SK-N-SH (cell line): ENCODE results near the gene GALNTL6. TPM values are rescaled to one million over a fixed set of nuclear protein-coding genes. Genes with fewer than 3 reads are reported as not detected.
A peak's percentile ranks its signal among the peaks of the same experiment; 100 is the strongest.

ENCODE experiments used
- CTCF ChIA-PET: fragments of 300-600, 350-600 bp; formaldehyde crosslinking; extraction: SDS; loops from one replicate; lab custom pipeline; 2021; lab: Yijun Ruan, JAX
- POLR2A ChIA-PET: fragments of 350-600 bp; sonication (Branson Sonifier 250); formaldehyde crosslinking; extraction: SDS; loops from one replicate; lab custom pipeline; 2020; ENCODE audit warnings: antibody characterized with exemption, inconsistent platforms; lab: Yijun Ruan, JAX
- DNase-seq: peaks from one replicate; pipeline ENCODE4 v3.0.0; 2012
- H2AFZ ChIP-seq: fragments of 200-600 bp; sonication (generic); 2 replicates; pipeline ENCODE4 v1.8.1; 2016; ENCODE audit warnings: antibody characterized with exemption, mild to moderate bottlenecking, low read depth
- H3F3A ChIP-seq: fragments of 200-600 bp; sonication (generic); replicated peaks from 2 replicates; pipeline ENCODE3; 2016; ENCODE audit warnings: antibody characterized with exemption, mild to moderate bottlenecking; ENCODE audit not compliant: insufficient read depth
- H3K27ac ChIP-seq, 2 experiments: fragments of 200-500 bp in 1 of 2; fragments of 200-600 bp in 1 of 2; sonication (Bioruptor generic) in 1 of 2; sonication (generic), shearing (Covaris generic) in 1 of 2; 2 replicates each; pipeline versions ENCODE4 v1.5.1 to v1.6.1; 2014 to 2016; ENCODE audit warnings: low read depth in 2 of 2, inconsistent platforms in 1 of 2, low read length in 1 of 2, mild to moderate bottlenecking in 1 of 2, mixed read lengths in 1 of 2
- H3K27me3 ChIP-seq: fragments of 200-600 bp; sonication (generic), shearing (Covaris generic); 2 replicates; pipeline ENCODE4 v1.6.1; 2016; ENCODE audit warnings: mixed run types; ENCODE audit not compliant: insufficient read depth
- H3K36me3 ChIP-seq, 2 experiments: fragments of 200-500 bp in 1 of 2; fragments of 200-600 bp in 1 of 2; sonication (Bioruptor generic) in 1 of 2; sonication (generic) in 1 of 2; replicated peaks in 1 of 2; 2 replicates each; pipeline versions ENCODE3 to v1.5.1; 2014 to 2016; ENCODE audit warnings: low read length in 1 of 2, mild to moderate bottlenecking in 1 of 2; ENCODE audit not compliant: insufficient read depth in 2 of 2, control insufficient read depth in 1 of 2
- H3K4me1 ChIP-seq, 2 experiments: fragments of 200-500 bp in 1 of 2; fragments of 200-600 bp in 1 of 2; sonication (Bioruptor generic) in 1 of 2; sonication (generic), shearing (Covaris generic) in 1 of 2; 2 replicates each; pipeline versions ENCODE4 v1.5.1 to v1.6.1; 2014 to 2016; ENCODE audit warnings: low read depth in 1 of 2, low read length in 1 of 2, mixed run types in 1 of 2; ENCODE audit not compliant: insufficient read depth in 2 of 2, control insufficient read depth in 1 of 2
- H3K4me2 ChIP-seq: fragments of 200-600 bp; sonication (generic), shearing (Covaris generic); 2 replicates; pipeline ENCODE4 v1.6.1; 2017; ENCODE audit warnings: mixed run types
- H3K4me3 ChIP-seq, 2 experiments: fragments of 200-500 bp in 1 of 2; fragments of 200-600 bp in 1 of 2; sonication (Bioruptor generic) in 1 of 2; sonication (generic), shearing (Covaris generic) in 1 of 2; 2 replicates each; pipeline versions ENCODE4 v1.5.1 to v1.8.1; 2014 to 2016; ENCODE audit warnings: low read depth in 2 of 2, inconsistent platforms in 1 of 2, low read length in 1 of 2, mild to moderate bottlenecking in 1 of 2, mixed read lengths in 1 of 2, moderate library complexity in 1 of 2
- H3K79me2 ChIP-seq: fragments of 200-600 bp; sonication (generic); 2 replicates; pipeline ENCODE4 v1.8.1; 2017; ENCODE audit warnings: mild to moderate bottlenecking; ENCODE audit not compliant: insufficient read depth
- H3K9ac ChIP-seq: fragments of 200-600 bp; sonication (generic); 2 replicates; pipeline ENCODE4 v1.6.1; 2017; ENCODE audit warnings: mixed run types
- H3K9me2 ChIP-seq: fragments of 200-600 bp; sonication (generic); 2 replicates; pipeline ENCODE4 v1.6.1; 2017; ENCODE audit warnings: mixed run types
- H3K9me3 ChIP-seq: fragments of 200-600 bp; sonication (generic); 2 replicates; pipeline ENCODE4 v1.6.1; 2017; ENCODE audit warnings: mixed run types, mild to moderate bottlenecking, moderate library complexity
- H4K20me1 ChIP-seq: fragments of 200-600 bp; sonication (generic); 2 replicates; pipeline ENCODE4 v1.6.1; 2017; ENCODE audit warnings: mild to moderate bottlenecking, mixed run types; ENCODE audit not compliant: insufficient read depth
- EP300 ChIP-seq, 2 experiments: IDR thresholded peaks; 2 replicates each; pipeline versions ENCODE4 v1.4.0 to v1.6.1; 2012; ENCODE audit warnings: borderline replicate concordance in 1 of 2, low read depth in 1 of 2, low read length in 1 of 2
- EZH2phosphoT487 ChIP-seq: fragments of 200-600 bp; sonication (generic); IDR thresholded peaks from 2 replicates; pipeline ENCODE4 v1.6.1; 2017; ENCODE audit warnings: low read depth, mixed run types, mild to moderate bottlenecking, antibody characterized with exemption, moderate library complexity, borderline replicate concordance
- FOSL2 ChIP-seq: IDR thresholded peaks from 2 replicates; pipeline ENCODE4 v1.4.0; 2012; ENCODE audit warnings: low read depth, mild to moderate bottlenecking, moderate library complexity, borderline replicate concordance
- FOXJ3 ChIP-seq: sonication (generic); formaldehyde crosslinking; IDR thresholded peaks from 2 replicates; pipeline ENCODE4 v1.5.1; 2020; ENCODE audit warnings: mild to moderate bottlenecking, missing genetic modification reagents
- FOXM1 ChIP-seq: IDR thresholded peaks from 2 replicates; pipeline ENCODE4 v1.4.0; 2012; ENCODE audit warnings: low read depth, mild to moderate bottlenecking
- GABPA ChIP-seq: IDR thresholded peaks from 2 replicates; pipeline ENCODE4 v1.4.0; 2012; ENCODE audit warnings: low read depth, mild to moderate bottlenecking
- GATA2 ChIP-seq: sonication (generic); formaldehyde crosslinking; IDR thresholded peaks from 2 replicates; pipeline ENCODE4 v1.5.0; 2020; ENCODE audit warnings: mild to moderate bottlenecking, missing genetic modification reagents
- MAX ChIP-seq: IDR thresholded peaks from 2 replicates; pipeline ENCODE4 v1.4.0; 2012; ENCODE audit warnings: low read depth
- NFIC ChIP-seq: IDR thresholded peaks from 2 replicates; pipeline ENCODE4 v1.4.0; 2012; ENCODE audit warnings: borderline replicate concordance
- NRF1 ChIP-seq: IDR thresholded peaks from 2 replicates; pipeline ENCODE4 v1.6.1; 2012; ENCODE audit warnings: low read depth, mild to moderate bottlenecking, low read length
- POLR2AphosphoS5 ChIP-seq: IDR thresholded peaks from 2 replicates; pipeline ENCODE4 v1.6.1; 2012; ENCODE audit warnings: low read depth, low read length
- RAD21 ChIP-seq: IDR thresholded peaks from 2 replicates; pipeline ENCODE4 v1.6.1; 2012; ENCODE audit warnings: mild to moderate bottlenecking, low read length
- RCOR1 ChIP-seq: fragments of 150-350 bp; IDR thresholded peaks from 2 replicates; pipeline ENCODE4 v1.6.1; 2017; ENCODE audit warnings: antibody characterized with exemption, low read length
- TAF1 ChIP-seq: IDR thresholded peaks from 2 replicates; pipeline ENCODE4 v1.6.1; 2012; ENCODE audit warnings: low read depth, mild to moderate bottlenecking, low read length, moderate library complexity, borderline replicate concordance
- USF1 ChIP-seq: IDR thresholded peaks from 2 replicates; pipeline ENCODE4 v1.4.0; 2012; ENCODE audit warnings: low read depth, borderline replicate concordance
- USF2 ChIP-seq: fragments of 150-350 bp; IDR thresholded peaks from 2 replicates; pipeline ENCODE4 v1.6.1; 2017; ENCODE audit warnings: antibody characterized with exemption, low read length, low read depth, borderline replicate concordance
- YY1 ChIP-seq: IDR thresholded peaks from 2 replicates; pipeline ENCODE4 v1.4.0; 2012; ENCODE audit warnings: low read depth, mild to moderate bottlenecking
- ZBTB33 ChIP-seq: IDR thresholded peaks from 2 replicates; pipeline ENCODE4 v1.4.0; 2012; ENCODE audit warnings: low read depth, borderline replicate concordance
- WGBS: methylation state at CpG from one replicate; pipeline ENCODE4 v1.1.6; 2017; ENCODE audit warnings: low lambda C conversion rate; 5-methylcytosine and 5-hydroxymethylcytosine counted together
- polyA plus RNA-seq, 3 experiments: library from polyadenylated mRNA; depleted of rRNA; stranded (reverse); fragments of >200 nt; gene quantifications; 2 replicates each; pipeline ENCODE4 v1.2.3, GENCODE V29; 2012

Gene GALNTL6
- polyA plus RNA-seq, 1 of the 3 experiments (the other 2 are of a cell fraction) = 0.07 TPM

GRCh38 chr4:172042714-172043114, 229.5 kb downstream of the GALNTL6 start:
- Histone ChIP-seq H3K27me3 (no peaks in the 10 kb centered on the region), H3K27ac (no peak overlapping the region), H3F3A (no peaks in the 10 kb centered on the region), H3K4me2 (no peak overlapping the region), H3K36me3 (no peaks in the 10 kb centered on the region), H4K20me1 (no peaks in the 10 kb centered on the region), H3K9me3 (no peaks in the 10 kb centered on the region), H3K4me3 (no peak overlapping the region), H3K4me1 (no peaks in the 10 kb centered on the region; a peak in 2 of 4 replicates), H3K79me2 (no peaks in the 10 kb centered on the region), H3K9me2 (no peaks in the 10 kb centered on the region), H2AFZ (no peak overlapping the region), H3K9ac (no peak overlapping the region)
- no peak for DNase-seq
- POLR2A ChIA-PET = no interaction called here
- 26% methylated on average over 3 of the region's 3 CpGs for WGBS
- peak; percentile 36; the same call in 1 of the 2 replicates for TF ChIP-seq NFIC
- TF ChIP-seq EP300 (IDR thresholded peaks at IDR 0.05; ENCODE audit: borderline replicate concordance in 1 of 2, low read depth in 1 of 2, low read length in 1 of 2) = no peak
- TF ChIP-seq USF2 = no peak
- CTCF ChIA-PET = interaction anchor here (1.0 to 1.5 kb wide), 2 partner anchors 10 to 28 kb away, joined by 3 to 6 read pairs; no protein-coding TSS in a partner anchor

- Histone ChIP-seq H4K20me1 (no peaks in the 10 kb centered on the region), H3K9me3 (no peaks in the 10 kb centered on the region), H3F3A (no peaks in the 10 kb centered on the region), H3K9ac (no peak overlapping the region), H3K4me1 (no peaks in the 10 kb centered on the region; a peak in 2 of 4 replicates), H3K4me3 (no peak overlapping the region), H3K79me2 (no peaks in the 10 kb centered on the region), H3K9me2 (no peaks in the 10 kb centered on the region), H3K36me3 (no peaks in the 10 kb centered on the region), H2AFZ (no peak overlapping the region), H3K4me2 (no peak overlapping the region), H3K27me3 (no peaks in the 10 kb centered on the region), H3K27ac (no peak overlapping the region)
- TF ChIP-seq RAD21 (no peak), NFIC (no peak), NRF1 (no peak), POLR2AphosphoS5 (no peak), GATA2 (CRISPR knock-in tag) (no peak), RCOR1 (no peak), FOXJ3 (CRISPR knock-in tag) (no peak), FOXM1 (no peak)
- DNase-seq = no peak
- ChIA-PET CTCF (interaction anchor here (2.0 kb wide), 1 partner anchor 12 kb away, joined by 5 read pairs; no protein-coding TSS in a partner anchor), POLR2A (no interaction called here)
- 48% methylated on average over 2 of the region's 2 CpGs for WGBS
Observed at GRCh38 chr4:172045981-172046380, 232.8 kb downstream of the GALNTL6 start.

- Histone ChIP-seq H3F3A (no peaks in the 10 kb centered on the region), H3K27ac (no peak overlapping the region), H3K9me3 (no peaks in the 10 kb centered on the region), H3K4me1 (no peaks in the 10 kb centered on the region), H3K9me2 (no peaks in the 10 kb centered on the region), H2AFZ (no peak overlapping the region), H3K27me3 (no peaks in the 10 kb centered on the region), H3K4me2 (no peak overlapping the region), H3K36me3 (no peaks in the 10 kb centered on the region), H3K9ac (no peak overlapping the region), H4K20me1 (no peaks in the 10 kb centered on the region), H3K79me2 (no peaks in the 10 kb centered on the region), H3K4me3 (no peak overlapping the region)
- DNase-seq = no peak
- 68% methylated on average over 1 of the region's 1 CpG for WGBS
- ChIA-PET POLR2A (no interaction called here), CTCF (no interaction called here)
- no peak for TF ChIP-seq GABPA
- no peak for TF ChIP-seq YY1
- TF ChIP-seq MAX = no peak
- TF ChIP-seq TAF1 = no peak
- TF ChIP-seq RCOR1 = no peak
- no peak for TF ChIP-seq POLR2AphosphoS5
- TF ChIP-seq FOSL2 = no peak
- no peak for TF ChIP-seq ZBTB33
- no peak for TF ChIP-seq EZH2phosphoT487
- TF ChIP-seq USF1 = no peak
Observed at GRCh38 chr4:172048666-172049065, 235.5 kb downstream of the GALNTL6 start.
